Activated B cell treated with CpG ODN at 0.5 μM for 24 hours (primary cell): ENCODE measurements around the gene AIPL1. TPM values are rescaled to one million over a fixed set of nuclear protein-coding genes. Genes with fewer than 3 reads are reported as not detected.

Experiments
- ATAC-seq: fragments of 200-7000 bp; cut with Tn5 transposase; one replicate; pipeline ENCODE4 v1.10.0; 2021; ENCODE audit warnings: low read depth, mild to moderate bottlenecking, moderate library complexity
- CTCF ChIA-PET: fragments of 350-600 bp; sonication (Branson Sonifier 250); formaldehyde crosslinking; loops from one replicate; lab custom pipeline; 2021; ENCODE audit warnings: antibody characterized with exemption; lab: Charles Lee
- POLR2A ChIA-PET: fragments of 350-600 bp; sonication (Branson Sonifier 250); formaldehyde crosslinking; loops from one replicate; lab custom pipeline; 2021; ENCODE audit warnings: antibody characterized with exemption; lab: Charles Lee
- DNase-seq: peaks from one replicate; pipeline ENCODE4 v3.0.0; 2022
- H3K27ac Mint-ChIP-seq: one replicate; pipeline ENCODE4 v1.8.0; 2020; ENCODE audit warnings: mixed read lengths
- H3K27me3 Mint-ChIP-seq: one replicate; pipeline ENCODE4 v1.8.0; 2021; ENCODE audit warnings: mixed read lengths
- H3K36me3 Mint-ChIP-seq: one replicate; pipeline ENCODE4 v1.8.0; 2021; ENCODE audit warnings: low read depth, mixed read lengths
- H3K4me1 Mint-ChIP-seq: one replicate; pipeline ENCODE4 v1.8.0; 2021; ENCODE audit warnings: mixed read lengths
- H3K4me3 Mint-ChIP-seq: one replicate; pipeline ENCODE4 v1.8.0; 2020; ENCODE audit warnings: mild to moderate bottlenecking, mixed read lengths
- H3K9me3 Mint-ChIP-seq: one replicate; pipeline ENCODE4 v1.8.0; 2020; ENCODE audit warnings: mixed read lengths
- CTCF ChIP-seq: fragments of 200-600 bp; IDR thresholded peaks from one replicate; pipeline ENCODE4 v1.8.0; 2022; ENCODE audit warnings: antibody characterized with exemption, mild to moderate bottlenecking
- intact Hi-C: fragments of 100-400 bp; cut with micrococcal nuclease; formaldehyde crosslinking; loops from one replicate; pipeline ENCODE4 v1.15.1; 2024
- total RNA-seq: library from RNA; stranded (reverse); gene quantifications from 2 replicates; pipeline ENCODE4 v1.2.3, GENCODE V29; 2022

The AIPL1 gene
- total RNA-seq, 1 donor from 2014 or later: not detected

- ChIA-PET CTCF (no interaction called here), POLR2A (no interaction called here)
- H3K27me3 Mint-ChIP-seq: peaks cover 3% of the 10 kb centered on the region
- no peaks in the 10 kb centered on the region for H3K9me3 Mint-ChIP-seq
- no peak overlapping the region for H3K27ac Mint-ChIP-seq
- DNase-seq: no peak
- intact Hi-C loops: no loop called here
- H3K4me1 Mint-ChIP-seq: no peaks in the 10 kb centered on the region
- no peak for TF ChIP-seq CTCF
- H3K36me3 Mint-ChIP-seq: no peaks in the 10 kb centered on the region
- ATAC-seq: no peak
- no peak overlapping the region for H3K4me3 Mint-ChIP-seq
Measured at GRCh38 chr17:6384481-6384880, 50.4 kb downstream of the AIPL1 start.

GRCh38 chr17:6381526-6382465, 53.1 kb downstream of the AIPL1 start:
- H3K9me3 Mint-ChIP-seq: peaks cover 7% of the 10 kb centered on the region

GRCh38 chr17:6380915-6381438, 53.9 kb downstream of the AIPL1 start:
- Mint-ChIP-seq H3K27me3 (peaks cover 10% of the 10 kb centered on the region), H3K4me3 (no peak overlapping the region), H3K9me3 (peaks cover 7% of the 10 kb centered on the region), H3K4me1 (no peaks in the 10 kb centered on the region), H3K27ac (no peak overlapping the region), H3K36me3 (no peaks in the 10 kb centered on the region)
- intact Hi-C loops: no loop called here
- ATAC-seq: no peak
- no peak for TF ChIP-seq CTCF
- ChIA-PET POLR2A (no interaction called here), CTCF (no interaction called here)
- DNase-seq: no peak

More at GRCh38 chr17:6381526-6382465, 53.1 kb downstream of the AIPL1 start:
- ATAC-seq (no peak), DNase-seq (no peak)
- Mint-ChIP-seq H3K4me3 (no peak overlapping the region), H3K27ac (no peak overlapping the region), H3K4me1 (no peaks in the 10 kb centered on the region), H3K36me3 (no peaks in the 10 kb centered on the region), H3K27me3 (peaks cover 10% of the 10 kb centered on the region)
- intact Hi-C loops: no loop called here
- TF ChIP-seq CTCF: no peak
- ChIA-PET CTCF (no interaction called here), POLR2A (no interaction called here)

- Mint-ChIP-seq H3K27ac (no peak overlapping the region), H3K27me3 (peaks cover 11% of the 10 kb centered on the region), H3K36me3 (no peaks in the 10 kb centered on the region), H3K4me3 (no peak overlapping the region), H3K9me3 (peaks cover 8% of the 10 kb centered on the region), H3K4me1 (peaks cover 12% of the 10 kb centered on the region)
- ATAC-seq (no peak), DNase-seq (no peak)
- POLR2A ChIA-PET: no interaction called here
- intact Hi-C loops: no loop called here
- no peak for TF ChIP-seq CTCF
- CTCF ChIA-PET: no interaction called here
Measured at GRCh38 chr17:6377906-6378305, 57.0 kb downstream of the AIPL1 start.

GRCh38 chr17:6376931-6377361, 58.0 kb downstream of the AIPL1 start:
- ChIA-PET CTCF (no interaction called here), POLR2A (no interaction called here)
- peaks cover 12% of the 10 kb centered on the region for H3K4me1 Mint-ChIP-seq
- H3K36me3 Mint-ChIP-seq: no peaks in the 10 kb centered on the region
- ATAC-seq (no peak), DNase-seq (no peak)
- intact Hi-C loops: no loop called here
- H3K9me3 Mint-ChIP-seq: peaks cover 13% of the 10 kb centered on the region
- H3K27ac Mint-ChIP-seq: no peak overlapping the region
- no peak overlapping the region for H3K4me3 Mint-ChIP-seq
- peaks cover 10% of the 10 kb centered on the region for H3K27me3 Mint-ChIP-seq
- no peak for TF ChIP-seq CTCF
